ENCODE measurements around the gene SLC25A18.

GRCh38 chr22:17583151-17583550, 19.9 kb downstream of the SLC25A18 start:
- TF ChIP-seq EZH2 (IDR thresholded peaks at IDR 0.05), result no peak
- no peak for TF ChIP-seq POLR2AphosphoS5 (IDR thresholded peaks at IDR 0.05; ENCODE audit: borderline replicate concordance, low read depth, low read length)
